ENCODE measurements around the gene C3orf20. TPM values are rescaled to one million over a fixed set of nuclear protein-coding genes. Genes with fewer than 3 reads are reported as not detected.
"Not testable (repeated sequence)": the region's sequence is repeated elsewhere in the genome, so short reads cannot be mapped to it uniquely, and the experiment has no call there.

C3orf20 gene
- total RNA-seq, 2 experiments from 2014 or later = 0.12 to 0.17 TPM

DNA sequence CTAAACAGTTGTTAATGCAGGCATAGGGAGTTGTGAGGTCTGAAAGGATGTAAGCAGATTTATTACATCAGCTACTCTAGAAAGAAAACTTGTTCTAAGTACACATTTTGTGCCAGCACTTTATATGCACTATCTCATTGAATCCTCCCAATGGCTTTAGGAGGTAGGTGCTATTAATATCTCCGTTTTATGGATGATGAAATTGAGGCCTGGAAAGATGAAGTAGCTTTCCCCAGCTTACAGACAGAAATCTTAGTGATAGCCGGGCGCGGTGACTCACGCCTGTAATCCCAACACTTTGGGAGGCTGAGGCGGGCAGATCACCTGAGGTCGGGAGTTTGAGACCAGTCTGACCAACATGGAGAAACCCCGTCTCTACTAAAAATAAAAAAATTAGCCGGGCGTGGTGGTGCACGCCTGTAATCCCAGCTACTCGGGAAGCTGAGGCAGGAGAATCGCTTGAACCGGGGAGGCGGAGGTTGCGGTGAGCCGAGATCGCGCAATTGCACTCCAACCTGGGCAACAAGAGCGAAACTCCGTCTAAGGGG, 22.5 kb upstream of the C3orf20 start:
- CTCF ChIA-PET = interaction anchor here (1.4 to 1.9 kb wide), 2 partner anchors 20 to 144 kb away, joined by 6 to 7 read pairs; no protein-coding TSS in a partner anchor
- H3K9me3 Mint-ChIP-seq = not testable (repeated sequence)
- intact Hi-C loops (cut with micrococcal nuclease) = loop anchor here (5.0 kb wide), 4 partner anchors 530 to 1640 kb away; partner anchors contain the start of genes CHCHD4, EAF1 and METTL6

DNA sequence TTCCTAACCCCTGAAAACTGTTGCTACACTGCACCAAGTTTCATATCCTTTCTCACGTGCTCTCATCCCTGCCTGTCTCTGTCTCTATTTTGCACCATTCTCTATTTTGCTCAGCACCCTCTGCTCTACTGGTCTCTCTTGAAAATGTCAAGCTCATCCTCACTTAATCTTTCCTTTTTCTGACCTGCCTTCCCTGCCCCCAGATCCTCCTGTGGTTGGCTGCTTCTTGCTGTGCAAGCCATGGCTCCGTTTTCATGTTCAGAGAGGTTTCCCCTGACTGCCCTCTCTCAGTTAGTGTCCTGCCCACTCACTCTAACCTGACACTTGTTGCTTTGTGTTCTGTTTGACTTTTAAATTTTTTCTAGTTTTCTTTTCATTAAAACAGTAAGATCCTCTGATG, 17.4 kb upstream of the C3orf20 start:
- peak overlapping the region; percentile 41 for H3K27ac Mint-ChIP-seq
- H3K4me3 Mint-ChIP-seq = no peak overlapping the region
- no peaks in the 10 kb centered on the region for H3K27me3 Mint-ChIP-seq (ENCODE audit: low read depth)
- no peaks in the 10 kb centered on the region for H3K9me3 Mint-ChIP-seq
- intact Hi-C loops (cut with micrococcal nuclease) = no loop called here
- peaks cover 37% of the 10 kb centered on the region for H3K4me1 Mint-ChIP-seq (ENCODE audit: low read depth)
- no peak for DNase-seq
- CTCF ChIA-PET = interaction anchor here (0.6 kb wide), 1 partner anchor 368 kb away, joined by 4 read pairs; no protein-coding TSS in a partner anchor
- H3K36me3 Mint-ChIP-seq (ENCODE audit: low read depth) = peaks cover 37% of the 10 kb centered on the region

More for the DNA sequence above, 22.5 kb upstream of the C3orf20 start:
- DNase-seq; H3K27me3 Mint-ChIP-seq (ENCODE audit: low read depth): not testable (repeated sequence)
- Mint-ChIP-seq H3K4me1 (ENCODE audit: low read depth) (peaks cover 41% of the 10 kb centered on the region), H3K36me3 (ENCODE audit: low read depth) (peaks cover 14% of the 10 kb centered on the region), H3K27ac (peak overlapping the region; percentile 98), H3K4me3 (peak overlapping the region; percentile 99)

- no peak for DNase-seq
- intact Hi-C loops (cut with micrococcal nuclease) = no loop called here
- Mint-ChIP-seq H3K27ac (peak overlapping the region; percentile 9), H3K4me1 (ENCODE audit: low read depth) (peaks cover 24% of the 10 kb centered on the region), H3K36me3 (ENCODE audit: low read depth) (peaks cover 43% of the 10 kb centered on the region), H3K27me3 (ENCODE audit: low read depth) (no peaks in the 10 kb centered on the region), H3K9me3 (no peaks in the 10 kb centered on the region), H3K4me3 (no peak overlapping the region)
- CTCF ChIA-PET = no interaction called here
Observed at GRCh38 chr3:14658978-14659377, 16.0 kb upstream of the C3orf20 start.

- Mint-ChIP-seq H3K27me3 (ENCODE audit: low read depth) (no peaks in the 10 kb centered on the region), H3K9me3 (no peaks in the 10 kb centered on the region)
Observed at GRCh38 chr3:14660942-14661341, 14.0 kb upstream of the C3orf20 start.

DNA sequence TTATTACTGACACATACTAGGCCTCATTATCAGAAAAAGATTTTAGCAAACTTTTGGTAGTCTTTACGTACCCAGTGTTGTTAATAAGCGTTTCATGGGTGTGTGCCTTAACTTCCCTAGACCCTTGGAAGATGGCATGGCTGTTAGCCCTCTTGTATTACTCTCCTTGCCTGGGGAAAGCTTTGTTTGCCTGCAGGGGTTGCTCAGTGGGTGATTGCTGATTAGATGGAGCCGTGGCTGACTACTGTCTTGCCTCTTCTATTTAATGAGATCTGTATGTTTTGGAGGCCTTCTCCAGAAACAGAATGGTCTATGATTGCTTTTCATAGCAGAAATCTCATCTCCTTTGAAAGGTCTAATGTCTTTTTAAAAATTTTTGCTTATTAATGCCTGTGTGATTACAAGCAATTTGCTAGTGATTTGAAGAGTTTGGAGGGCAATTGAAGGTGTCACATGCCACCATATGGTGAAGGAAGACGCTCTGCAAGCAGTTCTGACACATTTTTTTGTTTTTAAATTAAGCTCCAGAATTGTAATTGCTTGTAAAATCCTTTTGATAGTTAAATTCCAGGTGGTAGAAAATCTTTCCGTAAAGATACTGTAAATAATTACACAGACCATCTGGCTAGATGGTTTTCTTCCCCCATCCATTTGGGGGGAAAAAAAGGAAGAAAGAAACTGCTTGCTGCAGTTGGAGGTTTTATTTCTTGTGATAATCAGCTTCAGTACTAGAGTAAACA, 11.4 kb upstream of the C3orf20 start:
- intact Hi-C loops (cut with micrococcal nuclease) = no loop called here
- Mint-ChIP-seq H3K27ac (no peak overlapping the region), H3K4me1 (ENCODE audit: low read depth) (peaks cover 8% of the 10 kb centered on the region), H3K9me3 (no peaks in the 10 kb centered on the region), H3K36me3 (ENCODE audit: low read depth) (peaks cover 48% of the 10 kb centered on the region), H3K27me3 (ENCODE audit: low read depth) (no peaks in the 10 kb centered on the region), H3K4me3 (no peak overlapping the region)
- CTCF ChIA-PET = no interaction called here
- no peak for DNase-seq

More at GRCh38 chr3:14660942-14661341, 14.0 kb upstream of the C3orf20 start:
- intact Hi-C loops (cut with micrococcal nuclease) = no loop called here
- Mint-ChIP-seq H3K4me3 (no peak overlapping the region), H3K27ac (peak overlapping the region; percentile 82), H3K4me1 (ENCODE audit: low read depth) (peaks cover 18% of the 10 kb centered on the region), H3K36me3 (ENCODE audit: low read depth) (peaks cover 47% of the 10 kb centered on the region)
- peak; percentile 15 for DNase-seq
- CTCF ChIA-PET = no interaction called here

- DNase-seq = no peak
- peaks cover 48% of the 10 kb centered on the region for H3K36me3 Mint-ChIP-seq (ENCODE audit: low read depth)
- H3K27ac Mint-ChIP-seq = no peak overlapping the region
- H3K27me3 Mint-ChIP-seq (ENCODE audit: low read depth) = no peaks in the 10 kb centered on the region
- intact Hi-C loops (cut with micrococcal nuclease) = no loop called here
- no peaks in the 10 kb centered on the region for H3K9me3 Mint-ChIP-seq
- H3K4me1 Mint-ChIP-seq (ENCODE audit: low read depth) = peaks cover 8% of the 10 kb centered on the region
- no peak overlapping the region for H3K4me3 Mint-ChIP-seq
- CTCF ChIA-PET = no interaction called here
Observed at GRCh38 chr3:14664170-14664569, 10.8 kb upstream of the C3orf20 start.

DNA sequence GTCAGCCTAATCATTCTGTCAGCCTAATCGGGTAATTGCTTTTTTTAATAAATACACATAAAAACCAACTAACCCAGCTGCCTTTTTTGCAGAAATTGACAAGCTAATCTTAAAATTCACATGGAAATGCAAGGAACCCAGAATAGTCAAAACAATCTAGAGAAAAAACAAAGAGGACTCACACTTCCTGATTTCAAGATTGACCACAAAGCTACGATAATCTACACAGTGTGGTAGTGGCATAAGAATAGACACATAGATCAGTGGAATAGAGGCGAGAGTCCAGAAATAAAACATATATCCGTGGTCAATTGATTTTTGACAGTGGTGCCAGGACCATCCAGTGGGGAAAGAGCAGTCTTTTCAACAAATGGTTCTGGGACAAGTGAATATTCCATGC, 2.4 kb upstream of the C3orf20 start:
- DNase-seq = no peak
- H3K27me3 Mint-ChIP-seq (ENCODE audit: low read depth) = no peaks in the 10 kb centered on the region
- H3K36me3 Mint-ChIP-seq (ENCODE audit: low read depth) = peaks cover 23% of the 10 kb centered on the region
- no peak overlapping the region for H3K27ac Mint-ChIP-seq
- H3K4me3 Mint-ChIP-seq = no peak overlapping the region
- H3K4me1 Mint-ChIP-seq (ENCODE audit: low read depth) = no peaks in the 10 kb centered on the region
- CTCF ChIA-PET = interaction anchor here (0.7 to 2.4 kb wide), 5 partner anchors 20 to 305 kb away, joined by 3 to 12 read pairs (median 3); no protein-coding TSS in a partner anchor
- no peaks in the 10 kb centered on the region for H3K9me3 Mint-ChIP-seq
- intact Hi-C loops (cut with micrococcal nuclease) = loop anchor here (2.0 kb wide), 1 partner anchor 248 kb away; no protein-coding TSS in a partner anchor

DNA sequence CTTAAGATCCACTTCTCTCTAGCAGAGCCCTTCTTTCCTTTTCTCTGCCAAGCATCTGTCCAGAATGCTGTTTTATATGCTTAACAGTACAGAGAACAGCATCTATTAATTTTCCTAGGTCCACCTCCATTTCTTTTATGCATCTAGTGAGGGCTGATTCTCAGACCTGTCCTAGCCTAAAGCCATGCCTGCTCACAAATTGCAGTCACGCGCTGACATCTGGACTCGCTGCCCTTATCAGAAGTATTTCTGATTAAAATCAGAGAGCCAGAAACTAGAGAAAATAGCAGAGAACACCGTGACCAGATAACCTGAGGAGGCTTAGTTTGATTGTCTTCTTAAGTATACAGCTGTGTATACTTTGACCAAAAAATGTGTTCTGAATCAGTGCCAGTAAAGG, 1.9 kb downstream of the C3orf20 start:
- CTCF ChIA-PET = no interaction called here
- DNase-seq = no peak
- Mint-ChIP-seq H3K9me3 (peaks cover 5% of the 10 kb centered on the region), H3K4me3 (no peak overlapping the region), H3K36me3 (ENCODE audit: low read depth) (peaks cover 6% of the 10 kb centered on the region), H3K4me1 (ENCODE audit: low read depth) (no peaks in the 10 kb centered on the region), H3K27ac (no peak overlapping the region), H3K27me3 (ENCODE audit: low read depth) (no peaks in the 10 kb centered on the region)
- intact Hi-C loops (cut with micrococcal nuclease) = no loop called here

- Mint-ChIP-seq H3K9me3 (peaks cover 5% of the 10 kb centered on the region), H3K27ac (no peak overlapping the region), H3K27me3 (ENCODE audit: low read depth) (no peaks in the 10 kb centered on the region), H3K4me3 (no peak overlapping the region), H3K36me3 (ENCODE audit: low read depth) (peaks cover 4% of the 10 kb centered on the region), H3K4me1 (ENCODE audit: low read depth) (no peaks in the 10 kb centered on the region)
- DNase-seq = no peak
- CTCF ChIA-PET = no interaction called here
- intact Hi-C loops (cut with micrococcal nuclease) = no loop called here
Observed at GRCh38 chr3:14678015-14678503, 3.1 kb downstream of the C3orf20 start.

DNA sequence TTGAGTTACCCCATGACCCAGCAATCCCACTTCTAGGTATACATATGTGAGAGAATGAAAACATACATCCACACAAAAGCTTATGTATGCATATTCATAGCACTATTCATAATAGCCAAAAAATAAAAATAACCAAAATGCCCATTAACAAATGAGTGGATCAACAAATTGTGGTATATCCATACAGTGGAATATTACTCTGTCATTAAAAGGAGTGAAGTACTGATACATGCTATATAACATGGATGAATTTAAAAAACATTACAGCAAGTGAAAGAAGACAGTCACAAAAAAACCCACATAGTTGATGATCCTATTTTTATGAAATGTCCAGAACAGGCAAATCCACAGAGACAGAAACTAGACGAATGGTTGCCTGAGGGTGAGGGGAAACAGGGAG, 5.2 kb downstream of the C3orf20 start:
- Mint-ChIP-seq H3K36me3 (ENCODE audit: low read depth) (peaks cover 4% of the 10 kb centered on the region), H3K4me1 (ENCODE audit: low read depth) (no peaks in the 10 kb centered on the region), H3K27ac (no peak overlapping the region), H3K4me3 (no peak overlapping the region), H3K27me3 (ENCODE audit: low read depth) (no peaks in the 10 kb centered on the region), H3K9me3 (peaks cover 5% of the 10 kb centered on the region)
- no peak for DNase-seq
- CTCF ChIA-PET = no interaction called here
- intact Hi-C loops (cut with micrococcal nuclease) = no loop called here

DNA sequence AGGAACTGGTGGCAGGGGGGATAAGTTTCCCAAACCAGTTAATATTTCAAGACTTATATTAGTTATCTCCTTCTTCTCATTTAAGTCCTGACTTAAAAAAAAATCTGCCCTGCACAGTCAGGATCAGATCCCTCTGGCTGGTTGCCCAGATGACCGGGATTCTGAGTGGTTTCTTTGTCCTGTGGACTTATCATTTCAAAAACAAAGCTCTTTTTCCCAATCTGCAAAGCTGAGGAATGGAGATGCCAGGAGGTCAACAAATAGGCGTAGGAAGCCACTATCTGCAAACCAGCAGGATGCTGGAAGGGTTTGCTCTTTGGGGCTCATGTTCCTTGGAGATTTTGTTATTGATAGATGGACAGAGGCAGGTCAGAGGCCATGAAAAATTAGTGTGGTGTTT, 5.8 kb downstream of the C3orf20 start:
- Mint-ChIP-seq H3K27ac (no peak overlapping the region), H3K4me1 (ENCODE audit: low read depth) (no peaks in the 10 kb centered on the region), H3K36me3 (ENCODE audit: low read depth) (peaks cover 4% of the 10 kb centered on the region), H3K4me3 (no peak overlapping the region), H3K9me3 (peaks cover 5% of the 10 kb centered on the region), H3K27me3 (ENCODE audit: low read depth) (no peaks in the 10 kb centered on the region)
- intact Hi-C loops (cut with micrococcal nuclease) = no loop called here
- CTCF ChIA-PET = no interaction called here
- no peak for DNase-seq

- H3K4me3 Mint-ChIP-seq = no peak overlapping the region
- H3K9me3 Mint-ChIP-seq = peaks cover 5% of the 10 kb centered on the region
- intact Hi-C loops (cut with micrococcal nuclease) = no loop called here
- no peak for DNase-seq
- H3K27ac Mint-ChIP-seq = no peak overlapping the region
- no peaks in the 10 kb centered on the region for H3K27me3 Mint-ChIP-seq (ENCODE audit: low read depth)
- CTCF ChIA-PET = interaction anchor here (0.7 kb wide), 1 partner anchor 237 kb away, joined by 3 read pairs; no protein-coding TSS in a partner anchor
- peaks cover 4% of the 10 kb centered on the region for H3K36me3 Mint-ChIP-seq (ENCODE audit: low read depth)
- no peaks in the 10 kb centered on the region for H3K4me1 Mint-ChIP-seq (ENCODE audit: low read depth)
Observed at GRCh38 chr3:14684447-14684846, 9.5 kb downstream of the C3orf20 start.

DNA sequence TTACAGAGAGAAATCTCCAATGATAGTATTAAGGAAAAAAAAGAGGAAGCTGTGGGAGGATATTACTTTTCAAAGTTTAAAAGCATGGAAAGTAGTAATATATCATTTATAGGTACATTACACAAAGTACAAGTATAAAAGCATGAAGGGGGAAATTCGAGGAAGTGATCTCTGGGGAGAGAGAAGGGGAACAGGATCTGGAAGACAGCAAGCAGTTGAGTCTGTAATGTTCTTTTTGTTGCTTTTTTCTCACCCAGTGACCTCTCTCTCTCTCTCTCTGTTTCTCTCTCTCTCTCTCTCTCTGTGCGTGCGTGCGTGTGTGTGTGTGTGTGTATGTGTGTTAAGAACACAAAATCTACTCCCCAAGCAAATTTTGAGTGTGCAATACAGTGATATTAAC, 10.2 kb downstream of the C3orf20 start:
- Mint-ChIP-seq H3K9me3 (peaks cover 3% of the 10 kb centered on the region), H3K4me3 (no peak overlapping the region), H3K36me3 (ENCODE audit: low read depth) (peaks cover 2% of the 10 kb centered on the region), H3K27ac (no peak overlapping the region), H3K27me3 (ENCODE audit: low read depth) (no peaks in the 10 kb centered on the region), H3K4me1 (ENCODE audit: low read depth) (no peaks in the 10 kb centered on the region)
- DNase-seq = no peak
- intact Hi-C loops (cut with micrococcal nuclease) = no loop called here
- CTCF ChIA-PET = no interaction called here

Data from activated naive CD4-positive, alpha-beta T cell treated with anti-CD3 and anti-CD28 coated beads for 36 hours (primary cell).